Ovary (tissue), 3 donors: Measurements from ENCODE around the gene CCDC80.

Experiments
- CTCF ChIP-seq, 3 donors: fragments of 450-650 bp in 2 of 3; fragments of 200-600 bp in 1 of 3; IDR thresholded peaks; one replicate each; pipeline versions ENCODE4 v1.5.1 to v1.8.0; 2016 to 2022; ENCODE audit warnings: antibody characterized with exemption in 3 of 3, mild to moderate bottlenecking in 1 of 3
- POLR2A ChIP-seq: fragments of 450-650 bp; IDR thresholded peaks from one replicate; pipeline ENCODE4 v1.6.1; 2017; ENCODE audit warnings: antibody characterized with exemption, mild to moderate bottlenecking, moderate library complexity
- donor health status: DM: no; HTN: no; CAD: no.

- TF ChIP-seq CTCF (IDR thresholded peaks at IDR 0.05) (no peak), POLR2A (no peak)
Measured at GRCh38 chr3:112688819-112689218, 47.9 kb upstream of the CCDC80 start.
